HG02852 (cell line): Measurements from ENCODE around the gene RREB1.

Experiments
- ATAC-seq: cut with Tn5 transposase; IDR thresholded peaks from one replicate; pipeline ENCODE4 v1.9.1; 2021; ENCODE audit warnings: mild to moderate bottlenecking, moderate library complexity; ENCODE audit not compliant: unreplicated experiment

RREB1 gene

GRCh38 chr6:7189101-7189758 is 81.5 kb downstream of the RREB1 start:
- ATAC-seq: no peak

GRCh38 chr6:7190791-7191190 is 83.0 kb downstream of the RREB1 start:
- ATAC-seq: no peak

GRCh38 chr6:7193122-7193521 is 85.4 kb downstream of the RREB1 start:
- ATAC-seq: no peak

GRCh38 chr6:7194657-7195056 is 86.9 kb downstream of the RREB1 start:
- no peak for ATAC-seq

- ATAC-seq: no peak
Measured at GRCh38 chr6:7195339-7196018, 87.7 kb downstream of the RREB1 start.

- ATAC-seq: no peak
Measured at GRCh38 chr6:7196019-7196402, 88.2 kb downstream of the RREB1 start.

GRCh38 chr6:7196685-7197283 is 89.0 kb downstream of the RREB1 start:
- no peak for ATAC-seq

GRCh38 chr6:7197747-7198146 is 90.0 kb downstream of the RREB1 start:
- ATAC-seq: no peak

GRCh38 chr6:7198833-7199800 is 91.4 kb downstream of the RREB1 start:
- no peak for ATAC-seq

- no peak for ATAC-seq
Measured at GRCh38 chr6:7200598-7201443, 93.1 kb downstream of the RREB1 start.

GRCh38 chr6:7201444-7201731 is 93.6 kb downstream of the RREB1 start:
- no peak for ATAC-seq

GRCh38 chr6:7201732-7202541 is 94.2 kb downstream of the RREB1 start:
- ATAC-seq: peak; percentile 94

GRCh38 chr6:7202950-7203349 is 95.2 kb downstream of the RREB1 start:
- ATAC-seq: no peak

- ATAC-seq: no peak
Measured at GRCh38 chr6:7203939-7204338, 96.2 kb downstream of the RREB1 start.

- no peak for ATAC-seq
Measured at GRCh38 chr6:7204726-7205125, 97.0 kb downstream of the RREB1 start.

GRCh38 chr6:7207720-7208119 is 100.0 kb downstream of the RREB1 start:
- ATAC-seq: no peak

GRCh38 chr6:7213416-7213815 is 105.7 kb downstream of the RREB1 start:
- ATAC-seq: no peak

- ATAC-seq: no peak
Measured at GRCh38 chr6:7214468-7214867, 106.7 kb downstream of the RREB1 start.

- no peak for ATAC-seq
Measured at GRCh38 chr6:7215131-7215530, 107.4 kb downstream of the RREB1 start.

- ATAC-seq: no peak
Measured at GRCh38 chr6:7215798-7216231, 108.1 kb downstream of the RREB1 start.
